Stimulated activated CD8-positive, alpha-beta memory T cell treated with anti-CD3 and anti-CD28 coated beads, Interleukin-4, amount 100 ng/mL, for 1 hour (primary cell): ENCODE measurements around the gene MRTFA.
A peak's percentile ranks its signal among the peaks of the same experiment; 100 is the strongest.
"Not testable (repeated sequence)": the region's sequence is repeated elsewhere in the genome, so short reads cannot be mapped to it uniquely, and the experiment has no call there.

Source experiments
- DNase-seq, 2 donors: peaks; one replicate each; pipeline ENCODE4 v3.0.0-alpha.2; 2020; ENCODE audit warnings: low read depth in 2 of 2, low spot score in 1 of 2

Gene MRTFA

GRCh38 chr22:40525250-40525884, 111.2 kb downstream of the MRTFA start:
- peak; percentile 45 to 57 for DNase-seq

DNA sequence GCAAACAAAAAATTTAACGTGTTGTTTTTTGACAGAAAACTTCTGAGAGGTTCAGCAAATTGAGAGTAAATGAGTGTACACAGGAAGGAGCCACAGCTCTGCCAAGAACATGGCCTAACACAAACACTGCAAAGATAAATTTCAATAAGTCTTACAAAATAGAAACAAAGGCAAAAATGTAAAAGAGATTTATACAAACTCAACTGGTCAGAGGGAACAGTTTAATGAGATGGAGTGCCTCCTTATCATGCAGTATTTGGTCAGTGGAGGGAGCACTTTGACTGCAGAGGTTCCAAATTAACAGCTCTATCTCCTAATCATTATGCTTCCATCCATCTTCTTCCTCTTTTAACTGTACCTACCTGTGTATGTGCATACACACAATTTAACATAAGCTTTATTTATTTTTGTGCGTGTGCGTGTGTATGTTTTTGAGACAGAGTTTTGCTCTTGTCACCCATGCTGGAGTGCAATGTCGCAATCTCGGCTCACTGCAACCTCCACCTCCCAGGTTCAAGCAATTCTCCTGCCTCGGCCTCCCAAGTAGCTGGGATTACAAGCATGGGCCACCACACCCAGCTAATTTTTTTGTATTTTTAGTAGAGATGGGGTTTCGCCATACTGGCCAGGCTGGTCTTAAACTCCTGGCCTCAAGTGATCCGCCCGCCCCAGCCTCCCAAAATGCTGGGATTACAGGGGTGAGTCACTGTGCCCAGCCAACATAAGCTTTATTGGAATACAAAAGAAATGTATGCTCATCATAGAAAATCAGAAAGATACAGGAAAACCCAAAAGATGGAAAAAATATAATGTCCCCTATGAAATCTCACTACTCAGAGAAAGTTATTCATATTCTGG, 111.9 kb downstream of the MRTFA start:
- no peak for DNase-seq

DNA sequence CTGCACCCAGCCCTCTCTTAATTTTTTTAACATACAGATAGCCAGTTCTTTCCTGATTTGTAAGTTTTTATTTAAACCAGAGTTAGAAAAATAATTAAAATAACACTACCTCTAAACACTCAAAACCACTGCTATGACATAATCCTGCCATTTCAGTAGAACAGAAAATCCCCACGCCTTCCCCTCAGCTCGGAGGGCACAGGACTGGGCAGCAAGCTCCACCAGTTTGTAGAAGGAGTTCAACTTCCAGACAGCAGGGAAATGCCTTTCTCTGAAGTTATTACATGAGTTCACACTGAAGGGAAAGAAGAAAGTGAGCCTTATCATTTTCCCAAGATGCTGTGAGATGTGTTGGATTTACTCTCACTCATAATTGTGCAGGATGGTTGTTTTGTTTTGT, 114.4 kb downstream of the MRTFA start:
- DNase-seq: no peak

DNA sequence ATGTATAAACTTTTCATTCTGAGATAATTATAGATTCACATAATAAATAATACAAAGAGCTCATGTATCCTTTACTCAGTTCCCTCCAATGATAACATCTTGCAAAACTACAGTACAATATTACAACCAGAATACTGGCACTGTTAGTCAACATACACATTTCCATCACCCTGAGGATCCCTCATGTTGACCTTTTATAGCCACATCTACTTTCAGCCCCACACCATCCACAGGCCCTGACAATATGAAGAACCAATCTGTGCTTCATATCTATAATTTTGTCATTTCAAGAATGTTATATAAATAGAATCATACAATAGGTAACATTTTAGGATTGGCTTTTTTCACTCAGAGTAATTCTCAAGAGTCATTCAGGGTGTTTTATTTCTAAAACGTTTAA, 115.5 kb downstream of the MRTFA start:
- no peak for DNase-seq

DNA sequence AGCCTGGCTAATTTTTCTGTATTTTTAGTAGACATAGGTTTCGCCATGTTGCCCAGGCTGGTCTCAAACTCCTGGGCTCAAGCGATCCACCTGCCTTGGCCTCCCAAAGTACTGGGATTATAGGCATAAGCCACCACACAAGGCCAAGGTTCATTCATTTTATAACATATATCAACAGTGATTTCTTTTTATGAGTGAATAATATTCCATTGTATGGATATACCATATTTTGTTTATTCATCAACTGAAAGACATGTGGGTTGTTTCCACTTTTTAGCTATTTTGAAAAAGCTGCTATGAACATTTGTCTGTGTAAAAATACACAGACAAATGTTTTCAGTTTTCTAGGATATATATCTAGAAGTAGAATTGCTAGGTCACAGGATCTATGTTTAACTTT, 116.0 kb downstream of the MRTFA start:
- no peak for DNase-seq

GRCh38 chr22:40519948-40520331, 116.6 kb downstream of the MRTFA start:
- DNase-seq: no peak

DNA sequence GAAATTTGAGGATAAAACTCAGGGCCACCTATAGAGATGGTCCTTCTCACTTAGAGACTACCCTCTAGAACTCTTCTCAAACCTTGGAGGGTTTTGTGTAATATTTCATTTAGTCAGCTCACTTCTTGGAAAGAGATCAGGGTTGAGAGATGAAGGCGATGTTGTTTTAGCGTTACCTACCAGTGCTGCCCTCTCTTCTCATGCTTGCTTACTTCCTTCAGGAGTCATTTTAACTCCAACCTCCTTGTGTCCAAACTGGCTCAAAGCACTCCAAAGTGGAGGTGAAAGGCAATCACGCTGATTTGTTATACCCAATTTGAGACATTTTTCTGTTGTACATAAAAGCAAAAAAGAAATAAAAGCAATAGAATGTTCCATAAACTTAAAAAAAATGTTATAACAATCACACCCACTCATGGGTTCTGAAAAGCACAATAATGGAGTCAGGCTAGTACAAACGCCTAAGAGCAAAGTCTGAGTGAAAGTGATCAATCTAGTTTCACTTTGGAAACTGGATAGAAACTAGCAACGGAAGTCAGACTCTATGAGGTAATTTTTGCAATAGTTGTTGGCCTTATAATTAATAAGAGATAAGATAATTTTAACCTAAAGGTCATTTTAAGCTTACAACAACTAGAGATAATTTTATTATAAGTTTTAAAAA, 117.1 kb downstream of the MRTFA start:
- no peak for DNase-seq

DNA sequence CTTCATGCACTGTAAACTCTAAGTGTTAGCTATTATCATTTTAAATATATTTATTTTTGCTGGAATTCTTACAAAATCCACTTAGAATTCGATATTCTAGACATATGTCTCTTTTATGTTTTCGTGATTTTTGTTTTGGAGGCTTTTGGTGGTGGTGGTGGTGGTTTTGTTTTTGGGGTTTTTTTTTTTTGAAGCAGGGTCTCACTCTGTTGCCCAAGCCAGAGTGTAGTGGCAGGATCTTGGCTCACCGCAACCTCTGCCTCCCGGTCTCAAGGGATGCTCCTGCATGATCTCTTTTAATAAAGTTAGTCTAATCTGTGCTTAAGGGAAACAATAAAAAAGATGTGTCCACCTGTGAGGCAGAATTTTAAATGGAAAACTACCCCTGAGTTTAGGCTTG, 117.7 kb downstream of the MRTFA start:
- DNase-seq: no peak

- DNase-seq: no peak
Observed at GRCh38 chr22:40517631-40518030, 118.9 kb downstream of the MRTFA start.

DNA sequence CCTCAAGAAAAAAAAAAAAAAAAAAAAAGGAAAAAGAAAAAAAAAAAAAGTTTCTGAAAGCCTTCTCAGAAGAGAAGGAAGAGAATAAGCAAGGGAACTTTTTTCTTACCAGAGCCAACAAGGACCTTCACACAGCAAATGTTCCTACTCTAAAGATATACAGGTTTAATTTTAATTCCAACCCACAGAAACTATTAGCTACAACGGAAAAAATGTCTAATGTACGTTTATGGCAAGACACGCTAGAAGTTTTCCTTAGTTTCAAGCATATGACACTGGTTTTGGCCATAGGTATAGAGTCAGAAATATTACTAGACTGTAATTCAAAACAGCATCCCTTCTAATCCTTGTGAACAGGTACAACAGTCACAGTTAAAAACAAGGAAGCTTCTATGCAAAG, 120.1 kb downstream of the MRTFA start:
- no peak for DNase-seq

GRCh38 chr22:40512426-40513136, 123.9 kb downstream of the MRTFA start:
- no peak for DNase-seq

DNA sequence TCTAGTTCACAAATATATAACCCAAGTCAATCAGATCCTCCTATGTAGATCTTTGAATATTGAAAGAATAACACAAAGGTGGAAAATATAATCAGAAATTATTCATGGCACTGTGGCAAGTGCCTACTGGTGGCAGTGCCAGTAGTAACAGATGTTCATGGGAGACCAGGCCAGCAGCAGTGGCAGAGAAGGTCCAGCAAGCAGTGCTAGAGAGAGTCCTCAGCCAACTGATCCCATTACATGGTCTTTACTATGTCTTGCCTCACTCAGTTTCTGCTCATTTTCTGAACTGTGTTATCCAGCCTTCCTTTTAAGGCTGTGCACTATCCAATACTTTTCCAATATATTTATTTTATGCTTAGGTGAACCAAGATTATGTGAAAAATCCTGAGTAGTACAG, 124.9 kb downstream of the MRTFA start:
- DNase-seq: no peak

DNA sequence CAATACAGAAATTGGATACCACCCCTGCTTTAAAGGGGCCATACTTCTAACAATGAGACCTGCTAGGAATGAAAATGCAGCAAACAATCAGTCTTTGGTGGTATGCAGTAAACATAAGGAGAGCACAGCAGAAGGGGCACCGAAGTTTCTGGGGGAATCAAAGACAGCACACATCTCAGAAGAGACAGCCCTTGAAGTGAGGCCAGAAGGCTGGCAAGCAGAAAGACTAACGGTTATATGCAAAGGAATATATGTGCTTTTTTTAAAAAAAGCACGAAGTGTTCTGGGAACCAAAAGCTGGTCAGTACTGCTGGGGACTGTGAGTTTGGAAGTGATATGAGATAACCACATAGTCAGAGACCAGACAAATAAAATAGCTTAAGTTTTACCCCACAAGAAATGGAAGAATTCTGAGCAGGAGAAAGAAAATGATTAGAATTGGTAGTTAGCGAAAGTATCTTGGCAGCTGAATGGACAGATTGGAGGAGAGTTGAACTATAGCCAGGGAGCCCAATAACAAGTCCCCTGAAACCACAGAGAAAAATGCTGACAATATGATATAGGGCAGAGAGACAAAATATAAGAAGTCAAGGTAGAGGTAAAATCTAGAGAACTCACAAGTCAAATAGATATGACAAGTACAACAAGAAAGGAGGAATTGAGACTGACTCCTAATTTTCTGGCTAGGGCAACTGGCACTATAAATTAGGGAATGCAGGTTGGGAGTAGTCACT, 125.7 kb downstream of the MRTFA start:
- no peak for DNase-seq

DNA sequence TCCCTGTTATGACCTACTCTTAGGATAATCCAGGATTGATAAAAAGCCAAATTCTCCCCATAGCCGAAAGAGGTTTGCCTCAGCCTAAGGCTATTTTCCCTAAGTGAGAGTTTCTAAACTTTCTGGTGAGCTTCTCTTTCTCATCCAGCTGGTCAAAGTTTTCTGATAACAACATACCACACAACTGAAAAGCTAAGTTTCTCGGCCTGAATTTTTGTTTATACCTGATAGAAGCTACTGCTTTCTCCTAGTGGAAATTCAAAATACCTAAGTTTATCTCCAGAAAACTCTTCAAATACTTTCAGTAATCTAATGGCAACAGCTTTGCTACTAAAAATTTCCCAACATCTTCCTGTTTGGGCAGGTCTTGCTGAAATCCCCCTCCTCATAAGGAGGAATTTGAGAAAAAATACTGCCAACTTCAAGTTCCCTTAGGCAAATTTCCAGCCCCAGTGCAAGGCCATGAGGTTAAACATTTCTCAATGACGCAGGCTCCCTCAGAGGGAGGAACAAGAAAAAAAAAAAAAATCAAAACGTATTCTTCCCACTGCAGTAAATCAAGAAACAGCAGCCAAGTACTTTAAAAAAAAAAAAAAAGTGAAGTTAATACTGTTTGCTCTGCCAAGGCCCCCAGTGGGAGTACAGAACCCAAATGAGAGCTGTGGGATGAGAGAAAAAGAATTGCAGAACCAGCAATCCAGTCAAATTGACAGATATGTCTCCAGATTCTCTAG, 127.0 kb downstream of the MRTFA start:
- DNase-seq: no peak

GRCh38 chr22:40508046-40508445, 128.5 kb downstream of the MRTFA start:
- DNase-seq: not testable (repeated sequence)

GRCh38 chr22:40507491-40507890, 129.0 kb downstream of the MRTFA start:
- no peak for DNase-seq

DNA sequence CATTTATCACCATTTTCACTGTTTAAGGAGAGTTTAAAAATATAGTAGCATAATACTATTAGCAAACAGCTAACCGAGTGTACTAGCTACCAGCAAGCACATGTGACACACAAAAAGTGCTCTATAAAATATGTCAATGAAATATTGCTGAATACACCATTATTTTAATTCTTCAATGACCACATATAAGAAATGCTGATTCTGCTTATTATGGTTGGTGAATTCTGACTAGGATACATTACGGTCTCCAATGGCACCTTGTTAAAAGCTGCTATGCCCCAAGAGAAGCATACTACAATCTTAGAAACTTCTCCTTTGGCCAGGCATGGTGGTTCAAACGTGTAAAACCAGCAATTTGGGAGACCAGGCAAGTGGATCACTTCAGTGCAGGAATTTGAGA, 129.8 kb downstream of the MRTFA start:
- no peak for DNase-seq

GRCh38 chr22:40504285-40505249, 132.0 kb downstream of the MRTFA start:
- DNase-seq: no peak

DNA sequence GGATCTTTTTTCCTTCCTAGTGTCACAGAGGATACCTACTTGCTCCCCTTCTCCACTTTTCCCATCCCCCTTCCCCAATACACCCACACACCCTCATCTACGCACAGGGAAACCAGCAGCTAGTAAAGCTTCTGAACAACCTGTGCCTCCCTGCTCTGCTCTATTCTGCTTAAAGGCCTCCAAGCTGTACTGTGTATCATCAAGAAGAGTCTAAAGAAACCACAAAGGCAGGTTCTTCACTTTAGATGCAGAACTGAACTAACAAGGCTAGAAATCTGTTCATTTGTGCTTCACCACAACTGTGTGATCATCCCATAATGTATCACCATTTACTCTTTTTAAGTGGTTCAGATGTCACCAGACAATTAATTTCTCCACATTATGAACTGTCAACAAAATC, 133.6 kb downstream of the MRTFA start:
- DNase-seq: no peak
